ENCODE data around the gene TMEM198. TPM values are rescaled to one million over a fixed set of nuclear protein-coding genes. Genes with fewer than 3 reads are reported as not detected.

The TMEM198 gene
- total RNA-seq, 2 experiments from 2014 or later: 2.5 to 6.6 TPM

GRCh38 chr2:219575566-219576504 lies 32.0 kb downstream of the TMEM198 start:
- TF ChIP-seq CTCF (conservative IDR thresholded peaks at IDR 0.05; ENCODE audit: low read length): no peak
- no peak for TF ChIP-seq EZH2phosphoT487 (IDR thresholded peaks at IDR 0.05; ENCODE audit: borderline replicate concordance, low read depth, low read length)
- intact Hi-C loops (cut with micrococcal nuclease; ENCODE audit: unreplicated experiment): no loop called here
- BruUV-seq (replicated peaks): no TSS peak
- H3K27ac ChIP-seq (ENCODE audit: low read depth, low read length, poor library complexity, severe bottlenecking): no peak overlapping the region
- H3K36me3 ChIP-seq (ENCODE audit: insufficient read depth, low read length): no peaks in the 10 kb centered on the region
- CTCF ChIA-PET (ENCODE audit: unreplicated experiment): no interaction called here
- no peak overlapping the region for H2AFZ ChIP-seq (ENCODE audit: low read length)
- H4K20me1 ChIP-seq (ENCODE audit: insufficient read depth, low read length): no peaks in the 10 kb centered on the region
- POLR2A ChIA-PET: no interaction called here
- no peaks in the 10 kb centered on the region for H3K9me2 ChIP-seq (ENCODE audit: insufficient read depth, low read length)
- H3K79me2 ChIP-seq (ENCODE audit: insufficient read depth, low read depth, low read length): no peaks in the 10 kb centered on the region
- no peaks in the 10 kb centered on the region for H3K9me3 ChIP-seq (ENCODE audit: low read length)
- no peaks in the 10 kb centered on the region for H3K4me1 ChIP-seq (ENCODE audit: insufficient read depth, low read length, poor library complexity, severe bottlenecking)
- H3K4me3 ChIP-seq (ENCODE audit: low read depth, low read length, poor library complexity, severe bottlenecking): no peak overlapping the region
- DNase-seq (ENCODE audit: low spot score): no peak
- H3K4me2 ChIP-seq (ENCODE audit: low read length): no peak overlapping the region

- TF ChIP-seq EZH2phosphoT487 (IDR thresholded peaks at IDR 0.05; ENCODE audit: borderline replicate concordance, low read depth, low read length): no peak
- TF ChIP-seq CTCF (conservative IDR thresholded peaks at IDR 0.05; ENCODE audit: low read length): no peak
- intact Hi-C loops (cut with micrococcal nuclease; ENCODE audit: unreplicated experiment): no loop called here
- no peaks in the 10 kb centered on the region for H3K9me2 ChIP-seq (ENCODE audit: insufficient read depth, low read length)
- no TSS peak for BruUV-seq (replicated peaks)
- no peak for DNase-seq (ENCODE audit: low spot score)
- POLR2A ChIA-PET: interaction anchor here (0.6 kb wide), 1 partner anchor 41 kb away, joined by 3 read pairs; no protein-coding TSS in a partner anchor
- CTCF ChIA-PET (ENCODE audit: unreplicated experiment): no interaction called here
- H2AFZ ChIP-seq (ENCODE audit: low read length): no peak overlapping the region
- H4K20me1 ChIP-seq (ENCODE audit: insufficient read depth, low read length): no peaks in the 10 kb centered on the region
- H3K36me3 ChIP-seq (ENCODE audit: insufficient read depth, low read length): no peaks in the 10 kb centered on the region
- no peak overlapping the region for H3K4me2 ChIP-seq (ENCODE audit: low read length)
- H3K79me2 ChIP-seq (ENCODE audit: insufficient read depth, low read depth, low read length): no peaks in the 10 kb centered on the region
- no peaks in the 10 kb centered on the region for H3K9me3 ChIP-seq (ENCODE audit: low read length)
- H3K4me1 ChIP-seq (ENCODE audit: insufficient read depth, low read length, poor library complexity, severe bottlenecking): no peaks in the 10 kb centered on the region
- H3K27ac ChIP-seq (ENCODE audit: low read depth, low read length, poor library complexity, severe bottlenecking): no peak overlapping the region
- no peak overlapping the region for H3K4me3 ChIP-seq (ENCODE audit: low read depth, low read length, poor library complexity, severe bottlenecking)
Observed at GRCh38 chr2:219576505-219577388, 32.9 kb downstream of the TMEM198 start.
